ENCODE results near the gene ZNF593.

The ZNF593 gene

GRCh38 chr1:26169669-26170471, at the start of gene ZNF593:
Gene ZNF593 (plus strand): TSS chr1:26169908. CDS start chr1:26169984, 76 bp downstream.
- DNase-seq (ENCODE audit: low spot score): peak; percentile 91

GRCh38 chr1:26121854-26122773, 47.6 kb upstream of the ZNF593 start:
- no peak for DNase-seq (ENCODE audit: low spot score)

GRCh38 chr1:26122988-26123973, 46.4 kb upstream of the ZNF593 start:
- no peak for DNase-seq (ENCODE audit: low spot score)

- DNase-seq (ENCODE audit: low spot score): no peak
Measured at GRCh38 chr1:26124418-26125331, 45.0 kb upstream of the ZNF593 start.

- DNase-seq (ENCODE audit: low spot score): no peak
Measured at GRCh38 chr1:26125382-26125781, 44.3 kb upstream of the ZNF593 start.

- no peak for DNase-seq (ENCODE audit: low spot score)
Measured at GRCh38 chr1:26125946-26126320, 43.8 kb upstream of the ZNF593 start.

GRCh38 chr1:26126321-26127084, 43.2 kb upstream of the ZNF593 start:
- DNase-seq (ENCODE audit: low spot score): no peak

GRCh38 chr1:26127235-26128163, 42.2 kb upstream of the ZNF593 start:
- DNase-seq (ENCODE audit: low spot score): no peak

- no peak for DNase-seq (ENCODE audit: low spot score)
Measured at GRCh38 chr1:26129778-26130177, 39.9 kb upstream of the ZNF593 start.

GRCh38 chr1:26130695-26131094, 39.0 kb upstream of the ZNF593 start:
- DNase-seq (ENCODE audit: low spot score): no peak

- DNase-seq (ENCODE audit: low spot score): no peak
Measured at GRCh38 chr1:26132128-26132833, 37.4 kb upstream of the ZNF593 start.

GRCh38 chr1:26132834-26133167, 36.9 kb upstream of the ZNF593 start:
- no peak for DNase-seq (ENCODE audit: low spot score)

GRCh38 chr1:26134466-26134865, 35.2 kb upstream of the ZNF593 start:
- DNase-seq (ENCODE audit: low spot score): no peak

GRCh38 chr1:26138974-26139558, 30.6 kb upstream of the ZNF593 start:
- DNase-seq (ENCODE audit: low spot score): no peak

GRCh38 chr1:26142159-26142558, 27.5 kb upstream of the ZNF593 start:
- DNase-seq (ENCODE audit: low spot score): no peak

- DNase-seq (ENCODE audit: low spot score): peak; percentile 86
Measured at GRCh38 chr1:26145041-26145959, 24.4 kb upstream of the ZNF593 start.

- DNase-seq (ENCODE audit: low spot score): no peak
Measured at GRCh38 chr1:26145960-26146294, 23.8 kb upstream of the ZNF593 start.

Data from globus pallidus (tissue), 1 donor.